ENCODE results near the gene MAN1C1. TPM values are rescaled to one million over a fixed set of nuclear protein-coding genes. Genes with fewer than 3 reads are reported as not detected.

The MAN1C1 gene
- polyA plus RNA-seq, 1 donor, result 13.9 TPM

- no peak for DNase-seq
These were observed 4.2 kb upstream of the MAN1C1 start for GRCh38 chr1:25612421-25612820.

- DNase-seq, result no peak
These were observed 3.5 kb upstream of the MAN1C1 start for GRCh38 chr1:25613091-25613490.

- no peak for DNase-seq
These were observed 2.0 kb upstream of the MAN1C1 start for GRCh38 chr1:25614501-25615171.

GRCh38 chr1:25615172-25615541 is 1.4 kb upstream of the MAN1C1 start:
- no peak for DNase-seq

- DNase-seq, result no peak
These were observed 962 bp upstream of the MAN1C1 start for GRCh38 chr1:25615563-25616094.

GRCh38 chr1:25616987-25617624 is 515 bp downstream of the MAN1C1 start:
- no peak for DNase-seq

- no peak for DNase-seq
These were observed 1.2 kb downstream of the MAN1C1 start for GRCh38 chr1:25617625-25618432.

GRCh38 chr1:25618433-25618808 is 1.8 kb downstream of the MAN1C1 start:
- no peak for DNase-seq

GRCh38 chr1:25619101-25619890 is 2.7 kb downstream of the MAN1C1 start:
- DNase-seq, result no peak

- no peak for DNase-seq
These were observed 3.6 kb downstream of the MAN1C1 start for GRCh38 chr1:25620211-25620610.

GRCh38 chr1:25620701-25621350 is 4.2 kb downstream of the MAN1C1 start:
- DNase-seq, result no peak

- no peak for DNase-seq
These were observed 5.3 kb downstream of the MAN1C1 start for GRCh38 chr1:25621876-25622275.

GRCh38 chr1:25622531-25622930 is 5.9 kb downstream of the MAN1C1 start:
- no peak for DNase-seq

GRCh38 chr1:25623007-25623406 is 6.4 kb downstream of the MAN1C1 start:
- no peak for DNase-seq

GRCh38 chr1:25623731-25624130 is 7.1 kb downstream of the MAN1C1 start:
- no peak for DNase-seq

GRCh38 chr1:25624156-25624555 is 7.6 kb downstream of the MAN1C1 start:
- no peak for DNase-seq

- no peak for DNase-seq
These were observed 8.0 kb downstream of the MAN1C1 start for GRCh38 chr1:25624604-25625003.

- no peak for DNase-seq
These were observed 9.4 kb downstream of the MAN1C1 start for GRCh38 chr1:25626018-25626417.

- no peak for DNase-seq
These were observed 12.3 kb downstream of the MAN1C1 start for GRCh38 chr1:25628741-25629421.

GRCh38 chr1:25629836-25630235 is 13.2 kb downstream of the MAN1C1 start:
- DNase-seq, result no peak

All from left kidney (tissue), 2 donors.